ENCODE measurements around the gene MGST3. TPM values are rescaled to one million over a fixed set of nuclear protein-coding genes. Genes with fewer than 3 reads are reported as not detected.
"Not testable (repeated sequence)": the region's sequence is repeated elsewhere in the genome, so short reads cannot be mapped to it uniquely, and the experiment has no call there.

MGST3 gene
- total RNA-seq, 1 experiment from 2014 or later, result 80.9 TPM

DNA sequence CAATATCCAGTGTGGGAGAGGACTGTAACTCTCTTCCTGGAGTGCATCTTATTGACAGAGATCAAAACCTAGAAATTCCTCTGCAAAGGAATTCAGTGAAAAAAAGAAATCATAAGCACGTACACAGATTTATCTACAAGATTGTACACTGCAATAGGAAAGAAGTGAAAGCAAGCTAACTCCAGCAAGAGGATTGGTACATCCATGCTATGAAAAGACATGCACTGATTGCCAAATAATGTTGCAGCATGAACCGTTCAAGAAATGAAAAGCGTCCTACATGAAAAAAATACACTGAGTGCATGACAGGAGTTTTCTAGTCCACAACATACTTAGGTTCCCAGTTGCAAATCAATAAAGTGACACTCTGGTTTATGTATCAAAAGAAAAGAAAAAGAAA, 1.9 kb upstream of the MGST3 start:
- DNase-seq (ENCODE audit: low read depth), result no peak

DNA sequence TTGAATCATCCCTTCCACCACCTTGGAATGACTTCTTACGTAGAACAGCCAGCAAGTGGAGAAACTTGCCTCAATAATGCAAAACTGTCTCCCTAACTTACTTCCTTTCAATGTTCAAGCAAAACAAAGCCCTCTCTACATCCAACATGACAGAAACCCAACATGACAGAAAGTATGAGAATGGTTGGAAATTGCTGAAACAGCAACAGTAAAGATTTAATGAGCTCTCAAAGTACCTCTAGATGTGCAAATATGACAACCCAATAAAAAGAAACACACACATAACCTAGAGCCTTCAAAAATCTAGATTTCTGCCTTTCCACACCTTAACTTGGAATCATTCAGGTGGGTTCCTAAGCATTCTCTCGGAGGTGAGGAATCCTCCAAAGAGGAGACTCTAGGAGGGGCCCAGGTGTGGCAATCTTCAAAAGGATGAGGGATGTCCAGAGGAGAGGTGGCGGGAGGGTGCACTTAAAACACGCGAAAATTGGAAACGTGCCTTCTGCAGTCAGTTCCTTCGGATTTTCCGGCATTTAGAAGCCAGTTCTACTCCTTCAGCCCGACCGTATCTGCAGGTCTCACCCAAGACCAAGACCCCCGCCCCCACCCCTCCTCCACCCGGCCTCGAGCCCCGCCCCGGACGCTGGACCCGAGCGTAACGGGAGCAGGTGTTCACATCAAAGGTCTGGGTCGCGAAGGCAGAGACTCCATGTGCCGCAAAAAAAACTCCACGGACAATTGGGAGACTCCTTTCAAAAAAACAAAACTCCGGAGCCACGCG, 996 bp upstream of the MGST3 start:
- DNase-seq (ENCODE audit: low read depth), result no peak

DNA sequence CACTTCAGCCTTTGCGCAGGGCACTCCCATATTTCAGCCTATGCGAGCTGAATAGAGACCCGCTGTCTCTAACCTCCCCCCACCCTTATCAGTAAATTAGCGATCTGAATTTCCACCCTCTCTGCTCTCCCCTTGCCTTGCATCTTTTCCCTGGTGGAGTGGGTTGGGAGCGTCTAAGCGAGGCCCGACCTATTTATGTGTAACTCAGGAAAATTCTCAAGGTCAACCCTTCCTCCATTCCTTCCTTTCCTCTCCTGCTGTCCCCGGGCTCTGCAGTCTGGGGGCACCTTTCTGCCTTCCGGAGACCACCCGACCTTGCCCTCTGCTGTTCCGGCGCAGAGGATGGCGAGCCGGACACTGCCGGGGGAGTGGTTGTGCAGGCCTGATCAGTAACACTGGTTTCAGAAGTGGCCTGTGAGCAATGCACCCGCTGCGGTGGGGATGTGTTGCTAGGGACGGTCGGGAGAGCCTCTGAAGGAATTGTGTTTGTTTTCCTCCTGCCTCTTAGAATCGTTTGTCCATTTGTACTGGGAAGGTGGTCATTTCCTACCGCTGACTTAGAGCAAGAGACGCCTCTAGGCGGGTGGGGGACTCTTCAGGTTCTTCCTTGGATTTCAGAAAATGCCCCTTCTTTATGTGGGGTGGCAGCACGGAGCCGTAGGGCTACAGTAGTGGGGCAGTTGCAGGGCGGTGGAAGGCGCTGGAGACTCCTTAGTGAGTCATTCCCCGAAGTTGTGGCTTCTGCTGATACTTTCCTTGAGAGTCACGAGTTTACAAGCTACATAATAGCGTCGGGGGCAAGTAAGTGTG, 513 bp downstream of the MGST3 start:
- DNase-seq (ENCODE audit: low read depth), result peak; percentile 93

DNA sequence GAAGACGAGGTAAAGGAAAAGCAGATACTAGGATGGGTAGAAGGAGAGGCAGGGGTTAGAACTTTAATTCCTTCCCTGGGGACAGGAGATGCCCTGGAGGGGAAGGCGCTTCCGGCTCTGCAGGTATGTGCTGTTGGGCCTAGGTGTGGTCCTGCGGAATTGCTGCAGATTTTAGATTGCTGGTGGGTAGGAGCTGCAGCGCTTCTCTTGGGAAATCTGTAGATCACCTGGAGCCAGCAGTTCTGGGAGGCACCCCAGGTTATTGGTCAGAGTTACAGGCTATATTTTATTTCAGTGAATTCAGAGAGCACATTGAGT, 1.1 kb downstream of the MGST3 start:
- DNase-seq (ENCODE audit: low read depth), result no peak

DNA sequence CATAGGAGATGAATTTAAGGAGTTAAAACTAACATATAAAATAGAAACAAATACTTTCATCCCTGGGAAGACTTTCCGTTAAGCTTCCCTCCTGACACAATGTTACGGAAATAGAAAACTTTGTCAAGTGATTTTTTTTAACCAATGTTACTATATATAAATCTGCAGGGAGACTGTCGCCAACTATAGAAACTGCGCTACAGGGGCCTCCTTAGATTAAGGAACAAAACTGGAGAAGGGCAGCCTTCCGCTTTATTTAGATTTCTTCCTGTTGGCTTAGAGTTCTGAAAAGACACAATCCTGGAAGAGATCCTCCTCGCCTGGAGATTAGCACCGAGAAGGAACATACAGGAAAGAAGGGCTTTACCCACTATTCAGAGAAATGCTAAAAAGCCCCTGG, 1.5 kb downstream of the MGST3 start:
- DNase-seq (ENCODE audit: low read depth), result no peak

DNA sequence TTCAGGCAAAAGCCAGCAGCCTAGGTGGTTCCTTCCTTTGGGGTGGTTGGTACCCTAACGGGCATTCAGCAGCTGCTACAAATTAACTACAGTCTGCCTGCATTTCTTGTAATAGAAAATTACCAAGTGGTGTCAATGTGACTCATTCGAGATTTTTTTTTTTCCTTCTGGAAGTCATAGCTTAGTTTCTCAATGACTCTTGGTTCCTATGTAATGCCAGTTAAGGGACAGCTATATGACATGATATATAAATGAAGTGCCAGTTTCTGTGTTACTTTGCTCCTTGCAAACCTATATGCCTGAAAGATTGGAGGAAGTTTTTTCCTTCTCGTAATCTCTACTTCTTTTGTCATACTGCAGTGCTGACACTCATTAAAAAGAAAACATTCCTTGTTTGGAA, 2.6 kb downstream of the MGST3 start:
- DNase-seq (ENCODE audit: low read depth), result peak; percentile 27

DNA sequence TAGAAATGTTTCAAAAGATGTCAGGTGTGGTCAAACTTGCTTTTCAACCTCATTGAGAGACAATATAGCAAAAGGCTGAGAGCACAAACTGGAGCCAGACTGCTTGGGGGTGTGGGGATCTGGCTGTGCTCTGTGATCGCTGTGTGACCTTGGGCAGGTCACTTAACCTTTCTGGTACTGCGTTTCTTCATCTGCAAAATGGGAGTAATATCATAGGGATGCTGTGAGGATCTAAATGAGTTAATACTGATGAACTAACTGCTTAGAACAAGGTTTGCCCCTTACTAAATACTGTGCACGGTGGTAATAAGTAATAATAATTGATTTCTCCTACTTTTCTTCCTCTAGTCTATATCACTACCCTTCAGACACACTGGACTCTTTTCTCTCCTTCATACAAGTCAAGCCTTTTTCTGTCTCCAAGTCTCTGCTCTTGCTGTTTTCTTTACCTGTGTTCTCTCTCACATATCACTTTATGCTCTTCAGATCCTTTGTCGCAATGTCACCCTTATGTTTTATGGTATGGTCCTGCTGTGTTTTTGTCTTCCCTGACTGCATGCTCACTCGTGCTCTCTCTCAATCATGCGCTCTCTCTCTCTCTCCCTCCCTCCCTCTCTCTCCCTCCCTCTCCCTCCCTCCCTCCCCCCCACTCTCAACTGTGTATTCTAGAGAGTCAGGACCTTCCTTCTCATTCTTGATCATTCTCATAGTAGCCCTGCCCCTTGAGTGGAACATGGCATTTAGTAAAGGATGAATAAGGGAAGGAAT, 3.3 kb downstream of the MGST3 start:
- no peak for DNase-seq (ENCODE audit: low read depth)

DNA sequence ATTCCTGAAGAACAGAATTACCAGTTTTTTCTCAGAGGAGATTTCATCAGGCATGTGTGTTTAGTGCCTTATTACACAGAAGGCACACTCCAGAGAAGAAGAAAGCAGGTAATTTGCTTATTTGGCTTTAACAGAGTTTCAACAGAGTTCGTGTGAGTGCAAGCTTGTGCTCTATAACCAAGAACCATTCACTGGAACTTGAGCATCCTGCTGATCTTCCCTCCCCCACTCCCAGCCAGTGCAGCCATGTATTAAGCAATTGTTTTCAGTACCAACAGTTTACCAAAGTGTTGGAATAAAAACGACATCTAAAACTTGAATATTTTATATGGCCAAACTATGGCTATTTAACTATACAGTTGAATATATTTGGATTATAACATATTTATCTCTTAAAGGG, 4.3 kb downstream of the MGST3 start:
- DNase-seq (ENCODE audit: low read depth), result no peak

DNA sequence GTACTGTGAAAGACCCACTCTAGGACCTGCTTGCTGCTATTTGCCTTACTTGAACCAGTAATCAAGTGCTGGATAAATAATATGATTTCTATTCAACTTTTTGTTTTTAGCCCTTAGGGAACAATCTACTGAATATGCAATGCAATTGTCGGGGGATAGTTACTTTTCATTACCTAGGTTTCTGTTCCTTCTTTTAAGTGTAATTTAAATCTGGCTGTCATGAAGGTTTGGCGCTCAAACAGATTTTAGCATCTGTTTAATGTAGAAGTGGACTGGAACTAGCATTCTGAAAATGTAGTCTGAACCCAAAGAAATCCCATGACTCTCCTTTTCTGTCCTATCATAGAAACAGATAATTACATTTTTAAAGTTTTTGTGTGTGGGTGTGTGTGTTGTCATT, 4.8 kb downstream of the MGST3 start:
- no peak for DNase-seq (ENCODE audit: low read depth)

DNA sequence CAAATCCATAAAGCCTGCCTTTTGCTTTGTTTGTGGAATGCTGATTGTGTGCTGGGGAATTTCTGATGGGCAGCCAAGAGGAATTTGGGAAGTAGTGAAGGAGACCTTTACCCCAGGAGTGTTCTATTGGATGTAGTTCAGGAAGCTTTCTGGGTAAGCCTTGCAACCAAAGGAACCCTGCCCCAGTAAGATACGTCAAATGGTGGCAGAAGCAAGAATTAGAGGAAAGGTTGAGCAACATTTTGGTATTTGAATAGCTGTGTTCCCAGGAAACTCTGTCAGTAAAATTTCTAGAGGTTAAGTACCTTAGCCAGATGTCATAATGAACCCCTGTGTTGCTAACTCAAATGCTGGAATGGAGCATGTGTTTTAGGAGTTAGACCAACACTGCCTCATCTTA, 6.4 kb downstream of the MGST3 start:
- DNase-seq (ENCODE audit: low read depth), result no peak

DNA sequence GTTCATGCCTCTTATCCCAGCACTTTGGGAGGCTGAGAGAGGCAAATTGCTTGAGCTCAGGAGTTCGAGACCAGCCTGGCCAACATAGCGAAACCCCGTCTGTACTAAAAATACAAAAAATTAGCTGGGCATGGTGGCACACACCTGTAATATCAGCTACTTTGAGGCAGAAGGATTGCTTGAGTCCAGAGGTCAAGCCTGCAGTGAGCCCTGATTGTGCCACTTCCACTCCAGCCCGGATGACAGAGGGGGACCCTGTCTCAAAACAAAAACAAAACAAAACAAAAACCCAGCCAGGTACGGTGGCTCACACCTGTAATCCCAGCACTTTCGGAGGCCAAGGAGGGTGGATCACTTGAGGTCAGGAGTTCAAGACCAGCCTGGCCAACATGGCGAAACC, 7.2 kb downstream of the MGST3 start:
- DNase-seq (ENCODE audit: low read depth), result not testable (repeated sequence)

DNA sequence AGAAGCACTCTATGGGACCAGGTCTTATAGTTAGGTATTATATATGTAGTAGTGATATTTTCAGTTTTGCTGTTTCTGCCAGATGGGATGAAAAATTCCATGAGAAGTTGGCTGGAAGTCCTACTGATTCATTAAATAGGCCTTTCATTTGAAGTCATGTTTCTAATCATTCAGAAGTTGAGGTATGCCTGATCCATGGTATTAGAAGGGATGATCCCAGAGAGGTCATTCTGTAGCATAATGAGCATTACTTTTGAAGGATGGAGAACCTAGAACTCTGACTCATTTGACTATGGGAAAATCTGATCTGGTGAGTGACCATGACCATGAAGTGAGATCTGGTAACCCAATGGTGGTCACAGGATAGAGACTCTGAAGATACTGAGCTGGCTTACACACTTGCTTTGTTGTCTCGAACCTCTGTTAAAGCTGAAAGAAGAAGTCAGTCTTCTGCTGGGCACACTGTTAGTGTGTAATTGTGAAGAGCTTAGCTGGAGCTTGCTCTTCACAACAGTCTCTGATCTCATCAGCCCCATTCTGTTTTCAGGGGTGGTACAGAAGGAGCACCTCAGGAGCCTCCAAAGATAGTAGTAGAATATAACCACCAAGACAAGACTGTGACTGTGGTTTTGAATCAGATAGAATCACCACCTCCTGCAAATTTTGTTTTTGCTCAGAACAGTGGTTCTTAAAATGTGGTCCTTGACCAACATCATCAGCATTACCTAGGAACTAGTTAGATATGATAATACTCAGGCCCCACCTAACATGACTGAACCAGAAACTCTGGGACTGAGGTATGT, 9.0 kb downstream of the MGST3 start:
- no peak for DNase-seq (ENCODE audit: low read depth)

DNA sequence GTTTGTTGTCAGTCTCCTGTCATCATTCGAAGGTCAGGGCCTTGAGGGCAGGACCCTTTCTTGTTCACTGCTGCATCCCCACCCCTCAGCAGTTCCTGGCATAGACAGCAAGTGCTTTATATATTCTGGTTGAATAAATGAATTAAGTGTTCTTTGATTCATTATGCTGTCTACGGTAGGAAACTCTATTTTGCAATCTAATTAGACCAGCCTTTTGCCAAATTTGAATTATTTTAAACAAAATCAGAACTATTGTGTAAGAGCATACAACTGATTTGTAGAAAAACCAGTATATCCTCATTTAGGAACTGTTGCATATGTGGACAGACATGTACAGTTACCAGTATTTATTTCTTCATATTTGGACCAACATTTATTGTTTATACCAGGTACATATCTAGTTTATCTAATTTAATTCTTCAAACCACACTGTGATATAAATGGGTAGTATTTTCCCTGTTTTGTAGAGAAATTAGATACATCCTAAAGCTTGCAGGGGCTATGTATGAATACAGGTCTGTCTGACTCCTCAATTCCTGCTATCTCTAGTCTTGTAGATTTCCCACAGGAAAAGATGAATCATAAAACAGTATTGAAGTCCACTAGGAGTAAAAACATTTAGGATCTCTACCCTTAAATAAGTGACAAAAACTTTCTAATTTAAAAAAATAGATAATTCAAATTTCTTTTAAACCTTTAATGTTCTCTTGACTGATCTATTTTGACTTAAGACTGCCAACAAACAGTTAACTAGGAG, 10.4 kb downstream of the MGST3 start:
- DNase-seq (ENCODE audit: low read depth), result peak; percentile 20

DNA sequence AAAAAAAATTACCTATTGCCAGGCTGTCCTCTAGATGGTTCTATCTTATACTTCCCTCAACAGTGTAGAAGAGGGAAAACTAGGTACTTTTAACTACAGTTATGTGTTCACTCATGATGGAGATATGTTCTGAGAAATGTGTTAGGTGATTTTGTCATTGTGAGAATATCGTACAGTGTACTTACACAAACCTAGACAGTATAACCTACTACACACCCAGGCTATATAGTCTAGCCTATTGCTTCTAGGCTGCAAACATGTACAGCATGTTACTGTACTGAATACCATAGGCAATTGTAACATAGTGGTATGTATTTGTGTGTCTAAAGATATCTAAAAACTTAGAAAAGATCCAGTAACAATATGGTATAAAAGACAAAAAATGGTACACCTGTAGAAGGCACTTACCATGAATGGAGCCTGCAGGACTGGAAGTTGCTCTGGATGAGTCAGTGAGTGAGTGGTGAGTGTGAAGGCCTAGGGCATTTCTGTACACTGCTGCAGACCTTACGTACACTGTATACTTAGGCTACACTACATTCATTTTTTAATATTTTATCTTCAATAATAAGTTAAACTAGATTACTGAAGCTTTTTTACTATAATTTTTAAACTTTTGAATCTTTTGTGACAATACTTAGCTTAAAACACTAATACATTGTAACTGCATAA, 13.2 kb downstream of the MGST3 start:
- DNase-seq (ENCODE audit: low read depth), result no peak

DNA sequence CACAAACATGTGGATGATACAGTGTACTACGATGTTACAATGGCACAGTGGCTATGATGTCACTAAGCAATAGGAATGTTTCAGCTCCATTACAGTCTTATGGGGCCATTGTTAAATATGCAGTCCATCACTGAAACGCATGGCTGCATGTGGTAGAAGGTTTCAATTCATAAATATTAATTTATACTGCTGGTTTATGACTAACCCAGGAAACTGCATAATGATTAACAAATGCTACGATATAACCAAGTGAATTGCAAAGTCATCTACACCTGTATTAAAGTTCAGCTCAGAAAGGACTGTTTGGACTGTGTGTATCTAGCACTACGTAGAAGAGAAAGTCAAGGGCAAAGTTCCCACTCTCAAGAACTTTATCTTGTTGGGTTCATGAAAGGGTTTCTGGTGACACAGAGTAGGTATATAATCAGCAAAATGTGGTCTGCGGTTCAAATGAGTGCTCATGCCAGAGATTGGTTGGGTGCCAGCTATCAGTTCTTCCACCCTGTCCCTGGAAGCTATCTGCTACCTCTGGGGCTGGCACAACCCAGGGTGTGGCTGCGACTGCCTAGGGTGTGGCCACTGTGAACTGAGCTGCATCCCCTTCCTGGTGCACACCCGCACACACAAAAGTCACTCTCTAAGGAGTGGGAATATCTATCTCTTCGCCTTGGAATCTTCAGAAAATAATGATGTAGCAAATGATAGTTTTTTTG, 14.8 kb downstream of the MGST3 start:
- peak; percentile 44 for DNase-seq (ENCODE audit: low read depth)

DNA sequence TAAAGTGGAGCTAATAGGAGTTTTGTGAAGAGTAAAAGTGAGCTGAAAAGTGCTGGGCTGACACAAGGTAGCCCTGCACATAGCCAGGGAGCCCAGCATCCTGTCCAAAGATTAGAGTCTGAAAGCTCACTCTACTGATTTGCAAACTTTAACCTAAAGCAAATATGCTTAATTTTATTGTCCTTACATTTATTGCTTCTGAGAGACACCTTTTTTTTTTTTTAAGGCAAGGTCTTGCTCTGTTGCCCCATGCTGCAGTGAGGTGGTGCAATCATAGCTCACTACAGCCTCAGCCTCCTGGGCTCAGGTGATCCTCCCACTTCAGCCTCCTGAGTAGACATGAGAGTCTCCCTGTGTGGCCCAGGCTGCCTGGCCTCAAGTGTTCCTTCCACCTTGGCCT, 16.5 kb downstream of the MGST3 start:
- no peak for DNase-seq (ENCODE audit: low read depth)

DNA sequence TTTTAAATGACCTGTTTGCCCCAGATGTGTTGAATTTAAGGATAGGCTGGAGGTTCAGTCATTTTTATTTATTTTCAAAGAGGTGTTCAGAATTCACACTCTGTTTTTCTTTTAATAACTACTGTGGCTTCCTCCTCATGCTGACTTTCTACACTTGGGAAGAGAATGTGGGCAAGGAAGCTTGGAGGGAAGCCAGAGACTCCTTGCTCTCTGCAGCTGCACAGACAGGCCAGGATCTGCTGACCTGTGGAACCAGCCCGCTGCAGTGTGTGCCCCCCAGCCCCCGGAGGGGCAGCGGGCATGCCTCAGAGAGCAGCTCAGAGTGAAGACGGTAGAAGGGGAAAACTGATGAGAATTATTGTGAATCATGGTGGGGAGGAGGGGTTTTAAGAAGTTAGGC, 16.9 kb downstream of the MGST3 start:
- no peak for DNase-seq (ENCODE audit: low read depth)

DNA sequence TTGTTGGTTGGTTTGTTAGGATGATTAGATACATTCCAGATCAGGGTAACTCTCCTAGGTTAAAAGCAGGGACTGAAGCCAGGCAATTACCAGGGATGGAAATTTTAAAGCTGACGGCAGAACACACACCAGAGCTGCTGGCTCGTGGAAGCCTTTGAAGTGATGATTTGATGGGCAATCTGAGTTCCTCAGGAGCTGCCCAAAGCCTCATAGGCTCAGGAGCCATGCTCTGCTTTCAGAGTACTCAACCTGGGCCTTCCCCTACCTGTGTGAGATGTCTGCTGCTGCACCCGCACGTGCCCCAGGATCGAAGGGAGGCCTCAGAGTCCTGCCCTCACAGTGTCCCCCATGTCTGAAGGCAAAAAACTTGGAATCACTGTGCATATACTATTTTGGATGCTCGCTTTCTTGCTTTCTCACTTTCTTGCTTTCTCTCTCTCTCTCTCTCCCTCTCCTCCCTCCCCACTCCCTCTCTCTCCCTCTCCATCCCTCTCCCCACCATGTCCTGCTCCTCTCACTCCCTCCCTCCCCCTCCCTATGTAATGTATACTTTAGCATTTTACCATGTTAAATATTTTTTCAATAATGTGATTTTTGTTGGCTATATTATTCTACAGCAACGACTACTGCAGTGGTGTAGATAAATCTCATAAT, 18.0 kb downstream of the MGST3 start:
- no peak for DNase-seq (ENCODE audit: low read depth)

All from HT1080 (cell line).